CD4-positive, alpha-beta memory T cell (primary cell): ENCODE measurements around the gene IQGAP2. TPM values are rescaled to one million over a fixed set of nuclear protein-coding genes. Genes with fewer than 3 reads are reported as not detected.

Experiments
- CTCF ChIA-PET: fragments of 350-600 bp; sonication (Branson Sonifier 250); formaldehyde crosslinking; loops from one replicate; lab custom pipeline; 2021; ENCODE audit warnings: inconsistent platforms; ENCODE audit not compliant: partially characterized antibody; lab: Charles Lee
- POLR2A ChIA-PET: fragments of 350-600 bp; sonication (Branson Sonifier 250); formaldehyde crosslinking; loops from one replicate; lab custom pipeline; 2021; ENCODE audit not compliant: partially characterized antibody; lab: Charles Lee
- DNase-seq, 5 donors: peaks; one replicate each; pipeline versions ENCODE4 v3.0.0 to v3.0.0-alpha.2; 2020 to 2022; ENCODE audit warnings: mixed read lengths in 1 of 5
- H3K27ac ChIP-seq: one replicate; pipeline ENCODE4 v1.7.0; 2013; ENCODE audit warnings: low read depth, low read length
- H3K27me3 ChIP-seq: 2 replicates; pipeline ENCODE4 v1.7.0; 2013; ENCODE audit warnings: mild to moderate bottlenecking, low read length, moderate library complexity; ENCODE audit not compliant: insufficient read depth
- H3K36me3 ChIP-seq: 2 replicates; pipeline ENCODE4 v1.7.0; 2013; ENCODE audit warnings: mild to moderate bottlenecking, low read length, moderate library complexity; ENCODE audit not compliant: insufficient read depth
- H3K4me1 ChIP-seq: 2 replicates; pipeline ENCODE4 v1.7.0; 2013; ENCODE audit warnings: mild to moderate bottlenecking, low read length, moderate library complexity; ENCODE audit not compliant: insufficient read depth
- H3K4me3 ChIP-seq, 2 donors: one replicate each; pipeline ENCODE4 v1.7.0; 2013; ENCODE audit warnings: low read length in 2 of 2, mild to moderate bottlenecking in 1 of 2
- H3K9me3 ChIP-seq, 2 donors: one replicate each; pipeline ENCODE4 v1.7.0; 2013; ENCODE audit warnings: low read length in 2 of 2, control low read depth in 1 of 2; ENCODE audit not compliant: control insufficient read depth in 1 of 2
- H3K27ac Mint-ChIP-seq, 7 donors: one replicate each; pipeline ENCODE4 v1.8.0; 2020 to 2021; ENCODE audit warnings: mixed read lengths in 7 of 7, mild to moderate bottlenecking in 6 of 7, inconsistent platforms in 3 of 7, moderate library complexity in 3 of 7
- H3K27me3 Mint-ChIP-seq, 2 donors: one replicate each; pipeline ENCODE4 v1.8.0; 2020 to 2021; ENCODE audit warnings: mixed read lengths in 2 of 2
- H3K36me3 Mint-ChIP-seq, 2 donors: one replicate each; pipeline ENCODE4 v1.8.0; 2020 to 2021; ENCODE audit warnings: mixed read lengths in 2 of 2, inconsistent platforms in 1 of 2, mild to moderate bottlenecking in 1 of 2
- H3K4me1 Mint-ChIP-seq, 4 donors: one replicate each; pipeline ENCODE4 v1.8.0; 2020 to 2021; ENCODE audit warnings: mixed read lengths in 4 of 4, mild to moderate bottlenecking in 1 of 4
- H3K4me3 Mint-ChIP-seq, 8 donors: one replicate each; pipeline ENCODE4 v1.8.0; 2020 to 2021; ENCODE audit warnings: mixed read lengths in 8 of 8, mild to moderate bottlenecking in 7 of 8, moderate library complexity in 6 of 8, inconsistent platforms in 3 of 8
- H3K9me3 Mint-ChIP-seq, 8 donors: one replicate each; pipeline ENCODE4 v1.8.0; 2020 to 2021; ENCODE audit warnings: mixed read lengths in 8 of 8, mild to moderate bottlenecking in 5 of 8, inconsistent platforms in 3 of 8, moderate library complexity in 1 of 8
- intact Hi-C: fragments of 100-400 bp; cut with micrococcal nuclease; formaldehyde crosslinking; loops from one replicate; pipeline ENCODE4 v1.15.1; 2023
- polyA plus RNA-seq, 2 donors: library from polyadenylated mRNA; unstranded; fragments of 300-500 nt; fragmentation: Illumina TruSeq; gene quantifications; one replicate each; pipeline ENCODE4 v1.2.3, GENCODE V29; 2021
- total RNA-seq, 2 experiments: library from RNA; stranded (reverse); gene quantifications; one replicate each; pipeline ENCODE4 v1.2.3, GENCODE V29; 2021

Gene IQGAP2
- total and polyA plus RNA-seq, 4 experiments from 2014 or later = 24.7 to 126 (median 98.5) TPM

DNA sequence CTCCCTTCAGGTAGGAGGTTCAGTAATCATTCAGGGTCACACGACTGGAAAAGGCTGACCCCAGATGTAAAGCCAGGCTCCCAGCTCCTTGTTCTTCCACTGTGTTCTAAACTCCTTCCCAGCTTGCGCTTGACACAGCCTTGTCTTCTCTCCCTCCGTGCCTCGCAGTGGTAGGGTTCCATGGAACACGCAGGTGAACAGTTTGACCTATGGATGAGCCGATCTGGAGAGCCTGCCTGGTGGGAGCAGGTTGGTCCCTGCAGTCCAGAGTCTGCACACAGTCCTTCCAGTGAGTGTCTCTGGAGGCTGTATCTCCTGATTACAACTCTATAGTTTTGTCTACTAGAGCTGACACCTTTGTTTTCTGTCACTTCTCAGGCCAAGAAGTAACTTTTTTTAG is 85.9 kb downstream of the IQGAP2 start:
- POLR2A ChIA-PET = no interaction called here
- Histone ChIP-seq H3K27me3 (no peaks in the 10 kb centered on the region), H3K9me3 (no peaks in the 10 kb centered on the region), H3K27ac (no peak overlapping the region), H3K4me1 (peaks cover 18% of the 10 kb centered on the region), H3K4me3 (no peak overlapping the region), H3K36me3 (no peaks in the 10 kb centered on the region)
- Mint-ChIP-seq H3K27me3 (no peaks in the 10 kb centered on the region), H3K9me3 (no peaks in the 10 kb centered on the region), H3K4me1 (peaks cover 50 to 77% (median 64%) of the 10 kb centered on the region in 4 donors), H3K36me3 (peaks cover 7 to 17% of the 10 kb centered on the region in 2 donors), H3K27ac (peak overlapping the region in 3 of 7 donors; percentile 50 to 86 (median 70)), H3K4me3 (peak overlapping the region in 1 of 8 donors; percentile 38)
- CTCF ChIA-PET = no interaction called here
- intact Hi-C loops = no loop called here
- DNase-seq = no peak

DNA sequence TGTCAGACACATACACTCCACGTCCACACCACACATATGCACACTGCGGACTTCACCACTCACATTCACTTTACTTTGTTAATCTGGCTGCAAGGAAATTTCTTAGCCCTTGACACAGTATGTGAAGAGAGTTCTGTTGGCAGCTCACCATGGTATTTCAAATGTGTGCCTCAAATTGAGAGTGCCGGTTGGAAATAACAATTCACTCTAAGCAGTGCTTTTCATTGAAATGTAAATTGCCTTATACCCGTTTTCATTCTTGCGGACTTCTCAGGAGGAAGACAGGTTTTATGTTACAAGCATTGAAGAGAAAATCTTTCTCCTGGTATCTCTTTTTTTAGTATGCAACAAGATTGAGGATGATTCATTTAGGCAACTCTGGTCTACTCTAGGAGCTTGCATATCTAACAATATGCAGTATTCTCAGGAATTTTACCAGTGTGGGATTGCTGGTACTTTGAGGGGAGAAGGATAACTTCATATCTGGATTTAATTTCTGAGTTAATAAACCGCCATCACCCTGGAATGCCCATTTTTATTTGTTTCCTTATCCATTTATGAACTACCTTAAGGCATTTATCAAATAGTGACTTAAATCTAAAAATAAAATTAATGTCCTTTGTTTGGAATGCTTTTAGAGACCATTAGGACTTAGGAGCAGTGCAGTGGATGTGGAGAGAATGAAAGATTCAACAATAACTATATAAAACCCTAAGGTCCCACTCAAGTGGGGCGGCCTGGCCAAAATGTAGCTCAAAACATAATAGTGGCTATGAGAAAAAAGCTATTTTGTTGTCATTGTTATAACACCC is 87.0 kb downstream of the IQGAP2 start:
- H3K36me3 ChIP-seq = no peaks in the 10 kb centered on the region
- no peak for DNase-seq
- ChIA-PET POLR2A (interaction anchor here (1.0 kb wide), 1 partner anchor 85 kb away, joined by 4 read pairs; no protein-coding TSS in a partner anchor), CTCF (interaction anchor here (0.7 to 1.2 kb wide), 2 partner anchors 14 to 93 kb away, joined by 3 to 4 read pairs; no protein-coding TSS in a partner anchor)
- H3K36me3 Mint-ChIP-seq = peaks cover 7 to 15% of the 10 kb centered on the region in 2 donors
- H3K9me3 Mint-ChIP-seq = no peaks in the 10 kb centered on the region
- no peak overlapping the region for H3K27ac ChIP-seq
- intact Hi-C loops = loop anchor here (5.0 kb wide), 1 partner anchor 88 kb away; the partner anchor contains the start of gene IQGAP2
- peaks cover 47 to 77% (median 63%) of the 10 kb centered on the region in 4 donors for H3K4me1 Mint-ChIP-seq
- H3K4me3 ChIP-seq = no peak overlapping the region
- H3K27ac Mint-ChIP-seq = peak overlapping the region in 1 of 7 donors; percentile 38
- no peak overlapping the region for H3K4me3 Mint-ChIP-seq
- no peaks in the 10 kb centered on the region for H3K27me3 ChIP-seq
- H3K4me1 ChIP-seq = peaks cover 15% of the 10 kb centered on the region
- no peaks in the 10 kb centered on the region for H3K27me3 Mint-ChIP-seq
- no peaks in the 10 kb centered on the region for H3K9me3 ChIP-seq

DNA sequence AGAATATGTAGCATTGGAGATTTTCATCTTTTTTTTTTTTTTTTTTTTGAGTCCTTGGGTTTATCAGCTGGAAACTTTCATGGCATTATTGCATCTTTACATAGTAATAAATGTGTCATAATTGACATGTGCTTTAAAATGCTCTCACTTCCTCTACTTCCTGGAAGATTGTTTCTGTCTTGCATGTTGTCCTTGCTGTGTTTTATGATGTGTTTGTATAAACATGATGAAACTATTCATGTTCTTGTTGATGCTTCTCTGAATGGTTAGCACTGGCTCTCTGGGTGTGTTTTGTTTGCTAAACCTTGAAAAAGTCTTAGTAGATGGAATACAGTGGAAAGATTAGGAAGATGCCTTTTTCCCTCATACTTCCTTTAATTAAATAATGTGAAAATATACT is 87.9 kb downstream of the IQGAP2 start:
- ChIA-PET CTCF (interaction anchor here (0.7 to 1.2 kb wide), 2 partner anchors 13 to 92 kb away, joined by 3 to 4 read pairs; no protein-coding TSS in a partner anchor), POLR2A (no interaction called here)
- no peak for DNase-seq

DNA sequence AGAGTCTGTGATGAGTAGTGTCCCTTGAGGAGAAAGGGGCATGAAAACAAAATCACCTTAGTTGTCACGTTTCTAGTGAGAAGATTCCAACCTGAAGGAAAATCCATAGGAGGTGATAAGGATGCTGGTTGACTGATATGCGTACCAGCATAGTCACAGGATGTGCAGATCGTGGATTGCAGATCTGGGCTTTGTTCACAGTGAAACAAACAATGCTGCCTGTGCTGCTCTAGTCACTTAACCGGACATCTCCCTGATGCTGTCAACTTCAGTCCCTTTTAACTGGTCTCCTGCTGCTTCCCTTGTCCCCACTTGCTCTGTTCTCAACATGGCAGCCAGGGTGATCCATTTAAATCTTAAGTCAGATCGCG is 89.7 kb downstream of the IQGAP2 start:
- CTCF ChIA-PET = no interaction called here
- Mint-ChIP-seq H3K36me3 (peaks cover 7 to 15% of the 10 kb centered on the region in 2 donors), H3K4me1 (peaks cover 51 to 84% (median 71%) of the 10 kb centered on the region in 4 donors), H3K27me3 (no peaks in the 10 kb centered on the region), H3K4me3 (peak overlapping the region in 1 of 8 donors; percentile 14), H3K9me3 (no peaks in the 10 kb centered on the region), H3K27ac (peak overlapping the region in 3 of 7 donors; percentile 19 to 84 (median 52))
- DNase-seq = no peak
- H3K27me3 ChIP-seq = no peaks in the 10 kb centered on the region
- H3K4me3 ChIP-seq = no peak overlapping the region
- H3K36me3 ChIP-seq = peaks cover 5% of the 10 kb centered on the region
- H3K27ac ChIP-seq = no peak overlapping the region
- peaks cover 37% of the 10 kb centered on the region for H3K4me1 ChIP-seq
- POLR2A ChIA-PET = interaction anchor here (1.3 kb wide), 1 partner anchor 50 kb away, joined by 3 read pairs; no protein-coding TSS in a partner anchor
- intact Hi-C loops = loop anchor here (5.0 kb wide), 1 partner anchor 91 kb away; the partner anchor contains the start of gene IQGAP2
- H3K9me3 ChIP-seq = no peaks in the 10 kb centered on the region

More for the DNA sequence above, 87.9 kb downstream of the IQGAP2 start:
- Mint-ChIP-seq H3K4me1 (peaks cover 47 to 77% (median 66%) of the 10 kb centered on the region in 4 donors), H3K9me3 (no peaks in the 10 kb centered on the region), H3K36me3 (peaks cover 7 to 11% of the 10 kb centered on the region in 2 donors), H3K4me3 (peak overlapping the region in 1 of 8 donors; percentile 49), H3K27me3 (no peaks in the 10 kb centered on the region), H3K27ac (peak overlapping the region in 2 of 7 donors; percentile 52 to 60)
- no peak overlapping the region for H3K27ac ChIP-seq
- H3K4me1 ChIP-seq = peaks cover 24% of the 10 kb centered on the region
- no peaks in the 10 kb centered on the region for H3K9me3 ChIP-seq
- intact Hi-C loops = loop anchor here (5.0 kb wide), 1 partner anchor 89 kb away; the partner anchor contains the start of gene IQGAP2
- H3K36me3 ChIP-seq = peaks cover 2% of the 10 kb centered on the region
- no peaks in the 10 kb centered on the region for H3K27me3 ChIP-seq
- H3K4me3 ChIP-seq = no peak overlapping the region

DNA sequence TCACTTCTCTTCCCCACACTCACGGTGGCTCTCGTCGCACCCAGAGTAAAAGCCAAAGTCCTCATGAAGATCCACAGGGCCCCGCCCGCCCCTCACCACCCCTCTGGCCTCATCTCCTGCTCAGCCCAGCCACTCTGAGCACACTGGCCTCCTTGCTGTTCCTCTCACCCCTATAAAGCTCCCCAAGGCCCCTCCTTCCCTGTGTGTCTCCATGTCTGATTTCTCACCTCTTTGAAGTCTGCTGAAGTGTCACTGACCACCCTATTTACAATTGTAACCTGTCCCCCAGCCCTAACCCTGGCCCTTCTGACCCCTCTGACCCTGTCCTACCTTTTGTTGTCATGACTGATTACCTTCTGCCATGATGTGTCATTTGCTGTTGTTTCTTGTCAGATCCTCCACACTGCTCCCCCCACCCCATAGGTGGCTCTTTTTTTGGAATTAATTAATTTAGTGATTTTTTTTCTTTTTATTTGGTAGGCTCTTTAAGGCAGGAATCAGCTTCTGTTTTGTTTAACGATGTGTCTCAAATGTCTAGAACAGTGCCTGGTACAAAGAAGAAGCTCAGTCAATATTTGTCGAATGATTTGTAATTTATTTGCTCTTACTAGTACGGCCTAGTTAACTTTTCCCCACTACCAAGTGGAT is 90.2 kb downstream of the IQGAP2 start:
- Histone ChIP-seq H3K4me1 (peaks cover 42% of the 10 kb centered on the region), H3K27ac (no peak overlapping the region), H3K4me3 (no peak overlapping the region), H3K9me3 (no peaks in the 10 kb centered on the region), H3K27me3 (no peaks in the 10 kb centered on the region), H3K36me3 (peaks cover 5% of the 10 kb centered on the region)
- Mint-ChIP-seq H3K4me1 (peaks cover 53 to 88% (median 76%) of the 10 kb centered on the region in 4 donors), H3K36me3 (peaks cover 7 to 15% of the 10 kb centered on the region in 2 donors), H3K4me3 (peak overlapping the region in 1 of 8 donors; percentile 14), H3K27me3 (no peaks in the 10 kb centered on the region), H3K27ac (peak overlapping the region in 4 of 7 donors; percentile 49 to 84 (median 76)), H3K9me3 (no peaks in the 10 kb centered on the region)
- CTCF ChIA-PET = no interaction called here
- POLR2A ChIA-PET = interaction anchor here (1.1 to 1.3 kb wide), 2 partner anchors 49 to 90 kb away, joined by 3 read pairs; no protein-coding TSS in a partner anchor
- DNase-seq = no peak
- intact Hi-C loops = loop anchor here (5.0 kb wide), 1 partner anchor 91 kb away; the partner anchor contains the start of gene IQGAP2

DNA sequence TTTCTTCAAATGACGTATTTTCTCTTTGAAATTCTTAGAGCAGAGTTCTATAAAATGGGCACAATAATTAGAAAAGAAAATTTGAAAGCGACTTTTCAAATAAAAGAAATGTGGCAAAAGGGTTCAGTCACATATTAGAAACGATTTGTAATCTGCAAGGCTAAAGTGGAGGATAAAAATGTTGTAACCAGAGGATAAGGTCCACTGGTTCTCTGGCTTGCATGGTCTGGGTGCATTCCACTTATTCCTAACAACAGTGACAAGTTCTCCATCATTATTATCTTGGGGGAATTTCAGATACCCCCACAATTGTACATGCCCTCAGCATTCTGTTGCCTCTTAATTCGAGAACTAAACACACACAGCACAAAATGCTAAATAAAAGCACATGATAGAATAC is 91.1 kb downstream of the IQGAP2 start:
- no peaks in the 10 kb centered on the region for H3K27me3 Mint-ChIP-seq
- H3K27ac Mint-ChIP-seq = peak overlapping the region in 3 of 7 donors; percentile 52 to 58 (median 53)
- no peak overlapping the region for H3K4me3 ChIP-seq
- intact Hi-C loops = loop anchor here (5.0 kb wide), 1 partner anchor 92 kb away; the partner anchor contains the start of gene IQGAP2
- CTCF ChIA-PET = no interaction called here
- H3K36me3 Mint-ChIP-seq = peaks cover 2 to 15% of the 10 kb centered on the region in 2 donors
- no peak overlapping the region for H3K4me3 Mint-ChIP-seq
- H3K9me3 ChIP-seq = no peaks in the 10 kb centered on the region
- H3K36me3 ChIP-seq = peaks cover 5% of the 10 kb centered on the region
- POLR2A ChIA-PET = interaction anchor here (1.1 kb wide), 1 partner anchor 90 kb away, joined by 3 read pairs; no protein-coding TSS in a partner anchor
- no peak overlapping the region for H3K27ac ChIP-seq
- DNase-seq = no peak
- H3K27me3 ChIP-seq = no peaks in the 10 kb centered on the region
- H3K4me1 Mint-ChIP-seq = peaks cover 54 to 88% (median 75%) of the 10 kb centered on the region in 4 donors
- H3K9me3 Mint-ChIP-seq = no peaks in the 10 kb centered on the region
- peaks cover 50% of the 10 kb centered on the region for H3K4me1 ChIP-seq
